Ammon's horn (tissue), 1 donor: Measurements from ENCODE around the gene SLC22A17.

Experiments used
- DNase-seq: peaks from one replicate; pipeline ENCODE4 v3.0.0-alpha.2; 2016; ENCODE audit warnings: low spot score

SLC22A17 gene

GRCh38 chr14:23361763-23362162 lies 9.1 kb upstream of the SLC22A17 start:
- no peak for DNase-seq

- peak; percentile 68 for DNase-seq
Measured at GRCh38 chr14:23361320-23361719, 8.6 kb upstream of the SLC22A17 start.

DNA sequence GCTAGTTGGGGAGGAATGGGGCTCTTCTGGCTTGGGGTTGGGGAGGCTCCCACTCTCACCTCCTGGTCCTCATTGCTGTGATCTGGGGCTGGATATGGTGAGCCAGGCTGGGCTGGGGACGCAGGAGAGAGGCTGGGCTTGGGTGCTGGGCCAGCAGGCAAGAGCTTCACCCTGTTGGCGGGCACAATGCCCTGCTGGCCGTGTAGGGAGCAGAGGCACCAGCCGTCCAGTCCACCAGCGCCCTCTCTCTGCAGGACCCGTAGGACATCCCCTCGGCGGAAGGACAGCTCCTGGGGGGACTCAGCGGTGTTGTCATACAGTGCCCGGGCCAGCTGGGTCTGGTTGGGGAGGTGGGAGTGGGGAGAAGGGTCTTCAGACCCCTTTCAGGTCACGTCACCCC lies 7.8 kb upstream of the SLC22A17 start:
- DNase-seq, result peak; percentile 89

DNA sequence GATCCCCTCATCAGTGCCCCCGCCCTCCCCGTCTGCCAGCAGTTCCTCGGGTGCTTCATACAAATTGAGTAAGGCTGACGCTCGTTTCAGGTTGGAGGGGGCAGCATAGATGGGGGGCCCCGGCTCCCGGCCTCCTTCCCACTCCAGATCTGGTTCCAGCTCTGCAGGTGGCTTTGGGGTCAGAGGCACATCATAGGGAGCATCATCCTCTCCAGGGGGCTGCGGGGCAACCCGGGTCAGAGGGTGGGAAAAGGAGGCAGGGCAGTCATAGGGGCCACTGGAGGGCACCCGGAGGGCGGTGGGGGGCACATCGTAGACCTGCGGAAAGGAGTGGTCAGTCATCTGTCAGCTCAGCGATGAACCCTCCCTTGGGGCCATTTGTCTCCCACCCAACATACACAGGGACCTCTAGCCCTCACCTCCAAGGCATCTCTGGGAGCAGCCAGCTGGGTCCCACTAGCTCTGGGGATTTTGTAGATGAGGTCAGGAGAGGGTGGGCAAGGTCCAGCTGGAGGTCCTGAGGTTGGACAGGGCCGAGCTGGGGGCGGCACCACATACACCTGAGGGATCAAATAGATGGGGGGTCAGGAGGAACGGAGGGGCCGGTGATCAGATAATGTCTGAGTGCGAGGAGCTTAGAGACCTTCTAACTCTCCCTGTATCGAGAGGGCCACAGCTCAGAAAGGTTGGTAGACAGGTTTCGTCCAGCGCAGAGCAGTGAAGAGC lies 7.2 kb upstream of the SLC22A17 start:
- DNase-seq, result no peak

- no peak for DNase-seq
Measured at GRCh38 chr14:23359167-23359626, 6.5 kb upstream of the SLC22A17 start.

DNA sequence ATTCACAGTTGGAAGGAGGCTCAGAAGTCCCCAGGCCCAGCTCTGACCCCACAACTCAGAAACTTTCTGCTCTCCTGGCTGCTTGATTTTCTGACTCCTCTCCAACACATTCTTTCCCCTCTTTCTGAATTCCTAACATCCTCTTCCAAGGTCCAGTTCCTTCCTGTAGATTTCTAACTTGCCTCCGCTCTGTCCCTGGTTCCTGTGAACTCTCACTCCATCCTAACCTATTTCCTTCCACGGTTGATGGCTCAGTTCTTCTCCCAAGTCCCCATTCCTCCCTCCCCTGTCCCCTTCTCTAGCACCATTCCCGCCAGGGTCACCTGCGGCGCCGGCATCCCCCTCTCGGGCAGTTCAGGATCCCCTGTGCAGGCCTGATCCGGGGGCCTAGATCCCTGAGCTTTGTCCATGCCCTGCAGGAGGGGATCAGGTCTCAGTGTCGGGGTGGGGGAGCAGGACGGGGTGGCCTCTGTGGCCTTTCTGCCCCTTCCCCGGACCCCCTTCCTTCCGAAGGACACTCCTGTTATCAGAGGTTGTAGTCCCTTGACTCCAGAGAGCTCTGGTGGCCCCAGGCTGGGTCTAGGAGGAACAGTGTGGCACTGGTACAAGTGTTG lies 6.0 kb upstream of the SLC22A17 start:
- no peak for DNase-seq

GRCh38 chr14:23358042-23358441 lies 5.4 kb upstream of the SLC22A17 start:
- no peak for DNase-seq

- no peak for DNase-seq
Measured at GRCh38 chr14:23357261-23357660, 4.6 kb upstream of the SLC22A17 start.

DNA sequence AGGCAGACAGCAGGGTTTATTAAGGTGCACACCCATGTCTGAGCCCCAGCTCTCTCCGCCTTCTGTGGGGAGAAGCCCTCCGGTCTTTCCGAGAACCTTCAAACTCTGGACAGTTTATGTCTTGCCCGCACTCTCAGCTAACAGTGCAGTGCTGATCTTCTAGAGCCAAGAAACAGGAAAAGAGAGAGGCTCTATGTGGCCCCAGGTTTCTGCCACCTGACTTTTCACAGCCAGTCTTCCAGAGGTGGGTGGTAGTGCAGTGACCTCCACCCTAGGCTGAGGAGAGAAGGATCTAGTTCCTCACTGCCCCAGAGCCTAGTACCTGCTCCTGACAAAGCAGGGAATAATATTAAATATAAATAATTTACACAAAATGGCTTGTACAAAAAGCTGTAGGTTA lies 4.0 kb upstream of the SLC22A17 start:
- no peak for DNase-seq

- no peak for DNase-seq
Measured at GRCh38 chr14:23355871-23356435, 3.3 kb upstream of the SLC22A17 start.

DNA sequence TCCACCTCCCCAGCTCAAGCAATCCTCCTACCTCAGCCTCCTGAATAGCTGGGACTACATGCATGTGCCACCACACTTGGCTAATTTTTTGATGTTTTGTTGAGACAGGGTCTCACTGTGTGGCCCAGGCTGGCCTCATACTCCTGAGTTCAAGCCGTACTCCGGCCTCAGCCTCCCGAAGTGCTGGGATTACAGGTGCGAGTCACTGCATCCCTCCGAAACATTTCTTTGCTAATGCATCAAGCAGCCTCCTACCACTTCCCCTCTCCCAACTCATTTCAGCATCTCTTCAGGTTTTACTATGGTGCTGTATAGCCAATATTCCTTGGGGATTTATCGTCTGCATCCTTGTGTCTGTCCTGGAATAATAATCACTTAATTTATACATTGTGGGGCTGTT lies 2.3 kb upstream of the SLC22A17 start:
- DNase-seq, result no peak

DNA sequence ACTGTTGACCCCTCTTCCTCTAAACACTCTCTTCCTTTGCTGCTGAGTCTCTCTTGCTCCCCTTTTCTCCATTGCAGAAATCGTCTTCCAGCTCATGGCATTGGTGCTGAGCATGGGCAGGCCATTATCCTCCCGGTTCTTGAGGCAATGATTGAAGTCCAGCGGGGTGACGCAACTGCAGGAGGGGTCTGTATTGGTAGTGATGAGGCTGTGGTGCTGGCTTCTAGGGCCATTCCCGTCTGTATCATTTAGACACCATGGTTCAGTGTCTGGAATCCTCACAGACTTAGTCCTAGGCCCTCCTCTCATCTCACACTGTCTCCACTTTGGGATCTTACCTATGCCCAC lies 720 bp upstream of the SLC22A17 start:
- no peak for DNase-seq

DNA sequence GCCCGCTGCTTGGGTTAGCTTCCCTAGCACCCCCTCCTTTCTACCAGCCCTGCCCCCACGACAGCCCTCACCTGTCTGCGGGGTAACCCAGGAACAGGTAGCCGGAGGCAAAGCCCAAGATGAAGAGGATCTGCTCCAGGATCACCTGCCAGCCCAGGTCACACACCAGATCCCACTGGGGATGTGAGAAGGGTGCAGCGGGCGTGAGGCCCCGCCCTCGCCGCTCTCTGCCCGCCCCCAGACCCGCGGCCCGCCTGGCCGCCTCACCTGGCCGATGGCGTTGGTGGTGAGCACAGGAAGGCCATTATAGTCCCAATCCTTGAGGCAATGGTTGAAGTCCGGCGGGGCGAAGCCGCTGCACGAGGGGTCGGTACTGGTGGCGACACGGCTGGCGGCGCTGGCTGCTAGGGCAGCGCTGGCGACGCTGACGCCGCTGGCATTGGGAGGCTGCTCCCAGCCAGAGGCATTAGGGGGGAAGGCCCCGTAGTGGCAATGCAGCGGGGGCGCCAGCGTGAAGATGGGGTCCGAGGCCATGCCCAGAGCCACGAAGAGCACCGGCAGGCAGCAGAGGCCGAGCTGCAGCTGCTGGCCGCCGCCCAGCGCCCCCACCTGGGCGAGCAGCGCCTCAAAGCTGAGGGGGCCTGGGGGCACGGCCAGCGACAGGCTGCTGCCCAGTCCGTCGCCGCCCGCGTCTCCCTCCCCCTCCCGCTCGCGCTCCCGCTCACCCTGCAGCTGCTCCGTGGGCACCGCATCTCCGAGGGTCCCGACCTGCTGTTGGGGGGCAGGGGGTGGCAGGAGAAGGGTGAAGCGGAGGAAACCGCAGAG lies 794 bp downstream of the SLC22A17 start:
- DNase-seq, result peak; percentile 57

DNA sequence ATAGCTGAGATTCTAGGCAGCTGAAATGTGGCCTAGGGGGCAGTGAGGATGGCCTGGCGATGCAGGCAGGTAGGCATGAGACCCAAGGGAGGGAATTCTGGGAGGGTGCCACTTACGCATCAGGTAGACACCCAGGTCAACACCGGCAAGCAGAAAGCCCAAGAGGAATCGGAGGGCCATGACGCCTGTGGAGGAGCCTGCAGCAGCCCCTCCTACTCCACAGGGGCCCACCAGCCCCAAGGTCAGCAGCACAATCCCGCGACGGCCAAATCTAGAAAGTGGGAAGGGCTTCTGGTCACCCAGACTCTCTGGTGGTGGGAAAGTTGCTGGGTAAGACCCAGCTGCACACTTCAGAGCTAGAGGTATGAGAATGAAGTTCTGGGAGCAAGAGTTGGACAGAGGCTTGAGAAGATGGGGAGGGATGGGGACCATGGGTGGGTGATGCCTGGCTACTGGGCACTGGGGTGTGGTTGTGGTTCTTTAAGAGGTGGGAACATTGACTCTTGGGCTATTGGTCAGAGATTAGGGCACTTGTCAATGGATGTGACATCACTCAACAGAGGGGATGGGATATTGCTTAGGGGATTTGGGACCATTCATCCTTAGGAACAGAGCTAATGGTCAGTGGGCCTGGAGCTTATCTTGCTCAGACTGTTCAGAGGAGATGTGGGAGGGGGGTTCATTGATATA lies 3.4 kb downstream of the SLC22A17 start:
- no peak for DNase-seq

DNA sequence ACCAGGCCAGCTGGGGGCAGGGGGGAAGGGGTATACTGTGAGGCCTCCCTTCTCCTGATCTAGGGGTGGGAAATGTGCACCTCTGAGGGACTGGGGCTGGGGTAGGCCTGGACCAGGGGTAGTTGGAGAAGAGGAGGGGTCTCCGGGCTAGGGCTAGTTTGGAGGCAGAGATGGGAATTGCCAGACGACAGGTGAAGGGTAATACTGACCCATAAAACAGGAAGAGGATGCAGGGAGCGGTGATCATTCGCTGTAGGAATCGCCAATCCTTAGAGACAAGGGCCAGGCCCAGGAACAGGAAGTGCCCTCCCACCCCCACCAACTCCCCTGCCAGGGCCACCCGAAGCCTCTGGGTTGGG lies 4.4 kb downstream of the SLC22A17 start:
- no peak for DNase-seq

DNA sequence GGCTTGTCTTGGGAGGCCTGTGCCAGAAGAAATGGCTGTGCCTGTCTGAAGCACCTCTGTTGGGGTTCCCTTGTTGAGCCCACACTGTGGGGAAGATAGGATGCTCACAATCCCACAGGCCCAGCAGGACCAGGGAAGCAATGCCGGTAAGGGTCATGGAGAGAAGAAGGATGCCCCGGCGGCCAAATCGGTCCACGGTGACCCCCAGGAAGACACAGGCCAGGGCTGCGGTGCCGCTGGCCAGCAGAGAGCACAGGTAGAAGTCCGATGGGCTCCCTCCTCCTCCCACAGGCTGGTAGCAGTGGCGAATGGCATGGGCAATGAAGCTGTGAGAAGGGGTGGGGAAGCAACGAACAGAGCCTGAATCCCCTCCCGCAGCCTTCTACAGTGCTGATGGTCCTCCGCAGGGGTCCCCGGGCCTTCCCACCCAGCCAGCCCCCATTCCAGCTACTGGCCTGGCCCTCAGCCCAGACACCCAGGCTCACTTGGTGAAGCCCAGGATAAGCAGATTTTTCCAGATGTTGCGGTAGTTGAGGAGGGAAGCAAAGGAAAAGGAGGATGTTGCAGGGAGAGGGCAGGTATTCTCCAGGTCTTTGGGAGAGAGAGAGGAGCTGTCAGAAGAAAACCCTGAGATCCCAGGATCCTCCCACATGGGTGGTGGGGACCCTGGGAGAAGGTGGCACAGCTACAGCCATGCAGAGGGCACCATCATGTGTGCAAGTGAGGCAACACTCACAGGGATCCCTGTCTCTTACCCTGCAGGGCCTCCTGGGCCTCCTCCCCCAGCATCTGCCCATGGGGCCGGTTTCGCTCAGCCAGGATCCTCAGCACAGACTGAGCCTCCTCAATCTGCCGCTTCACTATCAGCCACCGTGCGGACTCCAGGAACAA lies 5.0 kb downstream of the SLC22A17 start:
- no peak for DNase-seq

DNA sequence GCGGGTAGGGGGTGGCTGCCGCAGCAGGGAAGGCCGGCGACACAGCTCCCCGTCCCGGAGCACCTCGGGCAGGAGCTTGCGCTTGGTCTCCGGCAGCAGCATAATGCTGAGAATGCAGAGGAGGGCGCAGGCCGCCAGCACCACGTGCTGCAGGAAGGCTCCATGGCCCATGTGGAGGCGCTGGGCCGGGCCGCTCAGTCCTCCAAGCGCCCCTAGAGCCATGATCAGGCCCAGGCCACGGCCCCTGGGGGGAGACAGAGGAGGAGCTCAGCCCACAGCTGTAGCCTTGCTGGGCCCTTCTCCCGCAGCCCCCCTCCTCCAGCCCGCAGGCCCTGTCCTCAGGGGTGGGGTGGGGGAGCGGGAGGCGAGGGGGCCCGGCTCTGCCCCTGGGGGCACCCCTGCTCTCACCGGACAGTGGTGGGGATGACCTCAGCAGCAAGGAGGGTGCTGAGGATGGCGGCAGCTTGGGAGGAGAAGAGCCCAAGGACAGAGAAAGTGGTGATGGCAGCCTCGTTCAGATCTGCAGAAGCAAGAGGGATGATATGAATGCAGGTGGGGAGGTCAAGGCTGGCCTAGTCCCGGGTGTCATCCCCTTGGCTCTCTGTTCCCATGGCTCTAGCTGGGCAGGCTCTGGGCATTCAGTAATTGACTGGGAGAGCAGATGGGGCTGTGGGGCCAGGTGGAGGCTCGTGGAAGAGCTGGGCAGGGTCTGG lies 5.8 kb downstream of the SLC22A17 start:
- no peak for DNase-seq

DNA sequence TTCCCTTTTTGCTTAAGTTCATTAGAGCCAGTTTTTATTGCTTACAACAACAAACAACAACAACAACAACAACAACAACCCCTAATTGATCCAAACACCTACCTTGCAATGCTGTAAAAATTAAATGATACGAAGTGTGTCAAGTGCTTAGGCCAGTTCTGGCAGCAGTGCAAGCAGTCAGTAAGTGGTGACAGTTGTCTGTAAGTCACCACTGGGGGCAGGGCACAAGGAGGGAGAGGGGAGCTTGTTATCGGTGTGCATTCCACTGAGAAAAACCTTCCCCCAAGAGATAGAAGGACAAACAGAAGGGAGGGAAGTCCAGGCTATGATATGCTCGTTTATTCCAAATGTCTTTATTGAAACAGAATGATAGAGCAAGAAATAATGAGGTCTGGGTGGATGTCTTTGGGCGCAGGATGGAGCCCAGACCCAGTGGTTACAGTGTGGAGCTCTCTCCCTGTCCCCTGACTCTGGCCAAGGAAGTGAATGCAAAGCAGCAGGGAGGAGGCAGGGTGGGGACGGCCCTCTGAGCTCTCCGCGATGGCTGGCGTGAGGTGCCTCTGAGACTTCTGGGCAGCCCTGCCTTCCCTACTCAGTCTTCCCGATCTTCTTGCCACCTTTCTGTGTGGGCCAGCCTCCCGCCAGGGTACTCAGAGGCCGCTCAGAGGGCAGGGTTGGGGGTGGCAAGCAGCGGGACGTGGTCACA lies 6.5 kb downstream of the SLC22A17 start:
- DNase-seq, result no peak

- DNase-seq, result no peak
Measured at GRCh38 chr14:23344481-23344880, 8.2 kb downstream of the SLC22A17 start.
